Liver (tissue), 9 donors: ENCODE measurements around the gene PTGES. TPM values are rescaled to one million over a fixed set of nuclear protein-coding genes. Genes with fewer than 3 reads are reported as not detected.

Experiments used
- DNase-seq: peaks from one replicate; pipeline ENCODE4 v3.0.0-alpha.2; 2017; ENCODE audit warnings: low spot score
- H3K27ac ChIP-seq, 2 donors: one replicate each; pipeline ENCODE4 v1.7.0; 2013; ENCODE audit warnings: inconsistent platforms in 2 of 2, low read length in 2 of 2, control low read depth in 1 of 2, low read depth in 1 of 2, mild to moderate bottlenecking in 1 of 2
- H3K27me3 ChIP-seq, 4 donors: one replicate each; pipeline versions ENCODE4 v1.6.1 to v1.7.0; 2013; ENCODE audit warnings: low read length in 3 of 4, inconsistent platforms in 1 of 4, mild to moderate bottlenecking in 1 of 4, moderate library complexity in 1 of 4; ENCODE audit not compliant: control insufficient read depth in 4 of 4, insufficient read depth in 4 of 4
- H3K36me3 ChIP-seq, 4 donors: one replicate each; pipeline versions ENCODE4 v1.6.1 to v1.7.0; 2013; ENCODE audit warnings: low read length in 3 of 4, mild to moderate bottlenecking in 3 of 4, low read depth in 1 of 4, moderate library complexity in 1 of 4; ENCODE audit not compliant: control insufficient read depth in 4 of 4, insufficient read depth in 3 of 4
- H3K4me1 ChIP-seq, 4 donors: one replicate each; pipeline versions ENCODE4 v1.6.1 to v1.7.0; 2013; ENCODE audit warnings: low read length in 3 of 4, mild to moderate bottlenecking in 3 of 4, moderate library complexity in 1 of 4; ENCODE audit not compliant: control insufficient read depth in 4 of 4, insufficient read depth in 4 of 4
- H3K4me3 ChIP-seq, 3 donors: one replicate each; pipeline versions ENCODE4 v1.6.1 to v1.7.0; 2013; ENCODE audit warnings: low read length in 3 of 3, control low read depth in 1 of 3, low read depth in 1 of 3, mild to moderate bottlenecking in 1 of 3
- H3K9ac ChIP-seq, 2 donors: one replicate each; pipeline ENCODE4 v1.7.0; 2013; ENCODE audit warnings: low read length in 2 of 2, mild to moderate bottlenecking in 2 of 2, moderate library complexity in 2 of 2, control low read depth in 1 of 2, low read depth in 1 of 2
- H3K9me3 ChIP-seq, 4 donors: one replicate each; pipeline versions ENCODE4 v1.6.1 to v1.7.0; 2013; ENCODE audit warnings: low read length in 3 of 4; ENCODE audit not compliant: control insufficient read depth in 4 of 4
- EGR1 ChIP-seq, 2 donors: IDR thresholded peaks; 2 replicates each; pipeline ENCODE4 v1.6.1; 2016 to 2018; ENCODE audit warnings: antibody characterized with exemption in 2 of 2, low read depth in 2 of 2
- FOXA1 ChIP-seq: IDR thresholded peaks from 2 replicates; pipeline ENCODE4 v1.6.1; 2016; ENCODE audit warnings: antibody characterized with exemption
- FOXA2 ChIP-seq: IDR thresholded peaks from 2 replicates; pipeline ENCODE4 v1.6.1; 2016; ENCODE audit warnings: antibody characterized with exemption
- GABPA ChIP-seq, 2 donors: IDR thresholded peaks in 1 of 2; conservative IDR thresholded peaks in 1 of 2; 2 replicates each; pipeline ENCODE4 v1.6.1; 2016; ENCODE audit warnings: antibody characterized with exemption in 2 of 2, mild to moderate bottlenecking in 1 of 2, moderate library complexity in 1 of 2
- HNF4A ChIP-seq, 2 donors: conservative IDR thresholded peaks; 2 replicates each; pipeline ENCODE4 v1.6.1; 2016; ENCODE audit warnings: antibody characterized with exemption in 2 of 2, mild to moderate bottlenecking in 2 of 2
- HNF4G ChIP-seq: IDR thresholded peaks from 2 replicates; pipeline ENCODE4 v1.6.1; 2016; ENCODE audit warnings: antibody characterized with exemption
- JUND ChIP-seq, 2 donors: IDR thresholded peaks; 2 replicates each; pipeline ENCODE4 v1.6.1; 2016; ENCODE audit warnings: antibody characterized with exemption in 2 of 2
- NR2F2 ChIP-seq: IDR thresholded peaks from 2 replicates; pipeline ENCODE4 v1.6.1; 2016; ENCODE audit warnings: antibody characterized with exemption
- RAD21 ChIP-seq, 2 donors: IDR thresholded peaks; 2 replicates each; pipeline ENCODE4 v1.6.1; 2016; ENCODE audit warnings: antibody characterized with exemption in 2 of 2, mild to moderate bottlenecking in 2 of 2
- RXRA ChIP-seq, 2 donors: IDR thresholded peaks; 2 replicates each; pipeline ENCODE4 v1.6.1; 2017 to 2018; ENCODE audit warnings: antibody characterized with exemption in 2 of 2, mild to moderate bottlenecking in 1 of 2
- SP1 ChIP-seq: IDR thresholded peaks from 2 replicates; pipeline ENCODE4 v1.6.1; 2018; ENCODE audit warnings: antibody characterized with exemption, mild to moderate bottlenecking
- TAF1 ChIP-seq: conservative IDR thresholded peaks from 2 replicates; pipeline ENCODE4 v1.6.1; 2016; ENCODE audit warnings: antibody characterized with exemption, mild to moderate bottlenecking
- YY1 ChIP-seq: IDR thresholded peaks from 2 replicates; pipeline ENCODE4 v1.6.1; 2016; ENCODE audit warnings: antibody characterized with exemption, mild to moderate bottlenecking
- WGBS: extraction: QIAGEN DNeasy Blood & Tissue Kit; methylation state at CpG from one replicate; pipeline ENCODE4 v1.1.7; 2013; 5-methylcytosine and 5-hydroxymethylcytosine counted together
- polyA plus RNA-seq, 2 donors: library from polyadenylated mRNA; stranded (reverse) in 1 of 2; unstranded in 1 of 2; fragments of 200-250 nt in 1 of 2; fragments of >200 nt in 1 of 2; fragmentation: Nextera tagmentation in 1 of 2; extraction: Ambion mirVana in 1 of 2; gene quantifications; one replicate each; pipeline versions ENCODE4 v1.2.1 to v1.2.3, GENCODE V29; 2013 to 2015
- total RNA-seq, 2 donors: library from RNA; depleted of rRNA; stranded (reverse); fragments of >200 nt; gene quantifications; one replicate each; pipeline ENCODE4 v1.2.3, GENCODE V29; 2014
- TF ChIP-seq, protein P1 (sequence below): IDR thresholded peaks from 2 replicates; pipeline ENCODE4 v1.6.1; 2016; ENCODE audit warnings: antibody characterized with exemption
- TF ChIP-seq, protein P2 (sequence below): IDR thresholded peaks from 2 replicates; pipeline ENCODE4 v1.6.1; 2016; ENCODE audit warnings: antibody characterized with exemption, mild to moderate bottlenecking
- TF ChIP-seq, protein P3 (sequence below): IDR thresholded peaks from 2 replicates; pipeline ENCODE4 v1.6.1; 2016; ENCODE audit warnings: antibody characterized with exemption
- TF ChIP-seq, protein P4 (sequence below): fragments of 150-350 bp; IDR thresholded peaks from 2 replicates; pipeline ENCODE4 v1.5.1; 2017; ENCODE audit warnings: improper control_type of control experiment, low read depth, low read length; ENCODE audit not compliant: missing input control
- TF ChIP-seq, protein P5 (sequence below): IDR thresholded peaks from 2 replicates; pipeline ENCODE4 v1.6.1; 2016; ENCODE audit warnings: antibody characterized with exemption
- donor health status: healthy.
- donor health status: healthy.
- donor health status: healthy.
- donor health status: healthy.
- donor health status: healthy.

Gene PTGES
- total and polyA plus RNA-seq, 4 donors, result 0.07 to 0.47 (median 0.17) TPM; not detected in 1

DNA sequence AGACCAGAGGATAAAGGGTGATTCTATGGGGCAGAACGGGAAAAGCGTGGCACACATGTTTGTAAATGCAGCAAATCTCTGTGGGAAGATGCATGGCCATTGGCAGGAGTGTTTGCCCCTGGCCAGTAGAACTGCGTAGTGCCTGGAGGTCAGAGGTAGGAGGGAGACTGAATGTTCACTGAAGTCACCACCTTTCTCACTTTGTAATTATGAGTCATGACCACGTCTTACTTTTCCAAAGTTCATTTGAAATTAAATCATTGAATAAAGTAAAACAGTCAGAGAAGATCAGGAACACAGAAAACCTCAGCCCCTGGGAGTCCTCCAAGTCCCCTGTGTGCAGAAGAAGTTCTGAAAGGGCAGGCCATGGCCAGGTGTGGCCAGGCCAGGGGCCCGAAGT is 4.6 kb downstream of the PTGES start:
- Histone ChIP-seq H3K27me3 (no peaks in the 10 kb centered on the region), H3K4me3 (no peak overlapping the region), H3K9ac (no peak overlapping the region), H3K9me3 (no peaks in the 10 kb centered on the region), H3K36me3 (no peaks in the 10 kb centered on the region), H3K27ac (no peak overlapping the region), H3K4me1 (no peaks in the 10 kb centered on the region)
- TF ChIP-seq, protein P1, sequence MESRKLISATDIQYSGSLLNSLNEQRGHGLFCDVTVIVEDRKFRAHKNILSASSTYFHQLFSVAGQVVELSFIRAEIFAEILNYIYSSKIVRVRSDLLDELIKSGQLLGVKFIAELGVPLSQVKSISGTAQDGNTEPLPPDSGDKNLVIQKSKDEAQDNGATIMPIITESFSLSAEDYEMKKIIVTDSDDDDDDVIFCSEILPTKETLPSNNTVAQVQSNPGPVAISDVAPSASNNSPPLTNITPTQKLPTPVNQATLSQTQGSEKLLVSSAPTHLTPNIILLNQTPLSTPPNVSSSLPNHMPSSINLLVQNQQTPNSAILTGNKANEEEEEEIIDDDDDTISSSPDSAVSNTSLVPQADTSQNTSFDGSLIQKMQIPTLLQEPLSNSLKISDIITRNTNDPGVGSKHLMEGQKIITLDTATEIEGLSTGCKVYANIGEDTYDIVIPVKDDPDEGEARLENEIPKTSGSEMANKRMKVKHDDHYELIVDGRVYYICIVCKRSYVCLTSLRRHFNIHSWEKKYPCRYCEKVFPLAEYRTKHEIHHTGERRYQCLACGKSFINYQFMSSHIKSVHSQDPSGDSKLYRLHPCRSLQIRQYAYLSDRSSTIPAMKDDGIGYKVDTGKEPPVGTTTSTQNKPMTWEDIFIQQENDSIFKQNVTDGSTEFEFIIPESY, result no peak
- TF ChIP-seq, protein P2, sequence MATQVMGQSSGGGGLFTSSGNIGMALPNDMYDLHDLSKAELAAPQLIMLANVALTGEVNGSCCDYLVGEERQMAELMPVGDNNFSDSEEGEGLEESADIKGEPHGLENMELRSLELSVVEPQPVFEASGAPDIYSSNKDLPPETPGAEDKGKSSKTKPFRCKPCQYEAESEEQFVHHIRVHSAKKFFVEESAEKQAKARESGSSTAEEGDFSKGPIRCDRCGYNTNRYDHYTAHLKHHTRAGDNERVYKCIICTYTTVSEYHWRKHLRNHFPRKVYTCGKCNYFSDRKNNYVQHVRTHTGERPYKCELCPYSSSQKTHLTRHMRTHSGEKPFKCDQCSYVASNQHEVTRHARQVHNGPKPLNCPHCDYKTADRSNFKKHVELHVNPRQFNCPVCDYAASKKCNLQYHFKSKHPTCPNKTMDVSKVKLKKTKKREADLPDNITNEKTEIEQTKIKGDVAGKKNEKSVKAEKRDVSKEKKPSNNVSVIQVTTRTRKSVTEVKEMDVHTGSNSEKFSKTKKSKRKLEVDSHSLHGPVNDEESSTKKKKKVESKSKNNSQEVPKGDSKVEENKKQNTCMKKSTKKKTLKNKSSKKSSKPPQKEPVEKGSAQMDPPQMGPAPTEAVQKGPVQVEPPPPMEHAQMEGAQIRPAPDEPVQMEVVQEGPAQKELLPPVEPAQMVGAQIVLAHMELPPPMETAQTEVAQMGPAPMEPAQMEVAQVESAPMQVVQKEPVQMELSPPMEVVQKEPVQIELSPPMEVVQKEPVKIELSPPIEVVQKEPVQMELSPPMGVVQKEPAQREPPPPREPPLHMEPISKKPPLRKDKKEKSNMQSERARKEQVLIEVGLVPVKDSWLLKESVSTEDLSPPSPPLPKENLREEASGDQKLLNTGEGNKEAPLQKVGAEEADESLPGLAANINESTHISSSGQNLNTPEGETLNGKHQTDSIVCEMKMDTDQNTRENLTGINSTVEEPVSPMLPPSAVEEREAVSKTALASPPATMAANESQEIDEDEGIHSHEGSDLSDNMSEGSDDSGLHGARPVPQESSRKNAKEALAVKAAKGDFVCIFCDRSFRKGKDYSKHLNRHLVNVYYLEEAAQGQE, result no peak
- TF ChIP-seq FOXA2, result no peak
- no peak for TF ChIP-seq GABPA (IDR thresholded peaks at IDR 0.05 in 1 of 2, conservative IDR thresholded peaks at IDR 0.05 in 1 of 2)
- TF ChIP-seq RXRA (IDR thresholded peaks at IDR 0.05), result no peak
- no peak for TF ChIP-seq SP1
- TF ChIP-seq RAD21 (IDR thresholded peaks at IDR 0.05), result no peak
- TF ChIP-seq HNF4A (conservative IDR thresholded peaks at IDR 0.05), result no peak
- no peak for TF ChIP-seq HNF4G
- TF ChIP-seq FOXA1, result no peak
- no peak for TF ChIP-seq TAF1
- TF ChIP-seq, protein P3, sequence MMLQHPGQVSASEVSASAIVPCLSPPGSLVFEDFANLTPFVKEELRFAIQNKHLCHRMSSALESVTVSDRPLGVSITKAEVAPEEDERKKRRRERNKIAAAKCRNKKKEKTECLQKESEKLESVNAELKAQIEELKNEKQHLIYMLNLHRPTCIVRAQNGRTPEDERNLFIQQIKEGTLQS, result no peak
- no peak for TF ChIP-seq YY1
- TF ChIP-seq, protein P4, sequence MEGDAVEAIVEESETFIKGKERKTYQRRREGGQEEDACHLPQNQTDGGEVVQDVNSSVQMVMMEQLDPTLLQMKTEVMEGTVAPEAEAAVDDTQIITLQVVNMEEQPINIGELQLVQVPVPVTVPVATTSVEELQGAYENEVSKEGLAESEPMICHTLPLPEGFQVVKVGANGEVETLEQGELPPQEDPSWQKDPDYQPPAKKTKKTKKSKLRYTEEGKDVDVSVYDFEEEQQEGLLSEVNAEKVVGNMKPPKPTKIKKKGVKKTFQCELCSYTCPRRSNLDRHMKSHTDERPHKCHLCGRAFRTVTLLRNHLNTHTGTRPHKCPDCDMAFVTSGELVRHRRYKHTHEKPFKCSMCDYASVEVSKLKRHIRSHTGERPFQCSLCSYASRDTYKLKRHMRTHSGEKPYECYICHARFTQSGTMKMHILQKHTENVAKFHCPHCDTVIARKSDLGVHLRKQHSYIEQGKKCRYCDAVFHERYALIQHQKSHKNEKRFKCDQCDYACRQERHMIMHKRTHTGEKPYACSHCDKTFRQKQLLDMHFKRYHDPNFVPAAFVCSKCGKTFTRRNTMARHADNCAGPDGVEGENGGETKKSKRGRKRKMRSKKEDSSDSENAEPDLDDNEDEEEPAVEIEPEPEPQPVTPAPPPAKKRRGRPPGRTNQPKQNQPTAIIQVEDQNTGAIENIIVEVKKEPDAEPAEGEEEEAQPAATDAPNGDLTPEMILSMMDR, result no peak
- no peak for TF ChIP-seq EGR1 (IDR thresholded peaks at IDR 0.05; ENCODE audit: low read depth in 2 of 2)
- TF ChIP-seq NR2F2, result no peak
- TF ChIP-seq, protein P5, sequence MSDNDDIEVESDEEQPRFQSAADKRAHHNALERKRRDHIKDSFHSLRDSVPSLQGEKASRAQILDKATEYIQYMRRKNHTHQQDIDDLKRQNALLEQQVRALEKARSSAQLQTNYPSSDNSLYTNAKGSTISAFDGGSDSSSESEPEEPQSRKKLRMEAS, result no peak
- TF ChIP-seq JUND (IDR thresholded peaks at IDR 0.05), result no peak
- DNase-seq, result no peak
- whole genome bisulfite sequencing, result 87% methylated on average over 5 of the region's 5 CpGs
